ENCODE data around the gene DOCK9.
A peak's percentile ranks its signal among the peaks of the same experiment; 100 is the strongest.

Gene DOCK9

DNA sequence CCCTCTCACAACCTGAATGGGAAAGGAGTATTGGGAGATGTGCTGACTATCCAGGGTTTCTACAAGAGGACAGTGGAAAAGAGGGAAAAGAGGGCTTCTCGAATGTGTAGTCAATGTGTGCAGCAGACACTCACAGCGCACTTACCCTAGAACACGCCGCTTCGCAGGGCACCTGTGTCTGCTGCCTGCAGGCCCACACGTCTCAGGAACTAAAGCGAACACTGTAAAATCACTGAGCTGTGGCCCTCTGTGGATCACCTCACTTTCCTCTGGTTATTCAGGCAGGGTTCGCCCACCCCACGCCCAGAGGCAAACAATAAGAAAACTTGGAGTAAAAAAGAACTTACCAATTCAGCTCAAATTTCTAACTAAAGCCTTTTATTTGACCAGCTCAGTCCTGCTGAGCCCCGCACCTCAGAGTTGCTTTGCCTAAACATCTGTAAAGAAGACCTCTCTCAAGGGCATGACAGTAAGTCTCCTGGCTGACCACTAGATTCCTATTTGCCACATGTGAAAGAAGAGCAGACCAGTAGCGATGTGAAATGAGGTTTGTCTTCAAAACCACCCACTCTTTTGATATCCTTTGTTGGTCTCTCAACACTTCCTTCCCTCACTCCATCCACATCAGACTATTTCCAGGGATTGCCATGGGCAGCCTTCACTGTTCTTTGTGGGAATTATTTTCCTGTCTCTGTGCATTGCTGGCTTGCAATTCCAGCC, 19.3 kb upstream of the DOCK9 start:
- no peak for DNase-seq

GRCh38 chr13:98996046-98996445, 18.2 kb upstream of the DOCK9 start:
- DNase-seq, result no peak

DNA sequence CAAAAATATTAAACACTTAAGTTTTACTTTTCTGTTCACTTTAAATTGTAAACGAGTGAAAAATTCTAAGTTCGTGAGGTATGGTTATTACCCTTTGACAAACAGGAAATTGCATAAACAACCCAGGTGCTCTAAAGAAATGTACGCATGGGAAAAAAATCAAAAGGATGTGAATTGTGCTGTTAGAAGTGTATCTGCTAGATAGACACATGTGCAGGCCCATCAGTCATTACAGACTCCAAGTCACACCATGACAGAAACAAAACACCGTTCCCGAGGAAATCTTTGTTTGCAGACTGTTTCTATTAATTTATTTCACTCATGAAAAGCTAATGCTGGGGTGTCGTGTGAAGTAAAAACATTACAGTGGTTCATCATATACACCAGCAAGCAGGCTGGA, 17.0 kb upstream of the DOCK9 start:
- no peak for DNase-seq

GRCh38 chr13:98994080-98994479, 16.2 kb upstream of the DOCK9 start:
- DNase-seq, result no peak

DNA sequence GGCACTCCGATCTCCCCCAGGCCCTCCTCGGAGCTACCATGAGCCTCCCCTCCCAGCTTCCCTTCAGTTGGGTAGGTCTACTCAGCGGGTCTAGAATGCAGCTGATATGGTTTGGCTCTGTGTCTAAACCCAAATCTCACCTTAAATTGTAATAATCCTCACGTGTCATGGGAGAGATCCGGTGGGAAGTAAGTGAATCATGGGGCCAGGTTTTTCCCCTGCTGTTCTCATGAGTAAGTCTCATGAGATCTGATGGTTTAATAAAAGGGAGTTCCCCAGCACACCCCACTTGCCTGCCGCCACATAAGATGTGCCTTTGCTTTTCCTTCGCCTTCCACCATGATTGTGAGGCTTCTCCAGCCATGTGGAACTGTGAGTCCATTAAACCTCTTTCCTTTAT, 14.5 kb upstream of the DOCK9 start:
- DNase-seq, result no peak

- no peak for DNase-seq
Observed at GRCh38 chr13:98990701-98991100, 12.8 kb upstream of the DOCK9 start.

DNA sequence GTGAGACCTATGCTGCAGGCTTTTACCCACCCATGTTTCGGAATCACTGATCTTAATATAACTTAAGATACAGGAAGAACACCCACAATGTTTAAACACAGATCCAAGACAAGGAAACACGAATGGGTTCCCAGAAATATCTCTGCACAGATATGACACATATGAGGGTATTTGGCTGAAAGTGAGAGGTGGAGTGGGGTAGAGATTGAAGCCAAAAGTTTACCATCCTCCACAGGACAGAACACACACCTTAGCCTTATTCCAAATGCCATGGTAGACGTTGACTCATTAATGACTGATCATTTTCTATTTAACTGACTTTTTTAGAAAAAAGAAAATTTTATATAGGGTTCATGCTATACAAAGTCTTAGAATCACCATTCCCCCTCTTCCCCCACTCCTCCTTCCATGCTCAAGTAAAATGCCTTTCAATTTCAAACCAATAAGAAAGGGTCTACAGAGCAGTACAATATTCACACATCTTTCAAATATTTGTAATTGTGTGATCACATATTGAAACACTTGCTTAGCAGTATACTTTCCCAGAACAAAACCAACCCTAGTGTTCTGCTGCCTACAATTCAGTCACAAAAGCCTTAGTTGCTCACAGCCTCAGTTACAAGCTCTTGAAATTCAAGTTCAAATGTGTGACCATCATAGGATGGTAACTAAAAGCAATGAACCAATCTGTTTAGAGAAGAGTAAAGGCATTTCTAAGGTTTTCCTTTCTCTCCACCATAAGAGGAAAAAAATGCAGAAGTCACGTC, 11.8 kb upstream of the DOCK9 start:
- DNase-seq, result no peak

DNA sequence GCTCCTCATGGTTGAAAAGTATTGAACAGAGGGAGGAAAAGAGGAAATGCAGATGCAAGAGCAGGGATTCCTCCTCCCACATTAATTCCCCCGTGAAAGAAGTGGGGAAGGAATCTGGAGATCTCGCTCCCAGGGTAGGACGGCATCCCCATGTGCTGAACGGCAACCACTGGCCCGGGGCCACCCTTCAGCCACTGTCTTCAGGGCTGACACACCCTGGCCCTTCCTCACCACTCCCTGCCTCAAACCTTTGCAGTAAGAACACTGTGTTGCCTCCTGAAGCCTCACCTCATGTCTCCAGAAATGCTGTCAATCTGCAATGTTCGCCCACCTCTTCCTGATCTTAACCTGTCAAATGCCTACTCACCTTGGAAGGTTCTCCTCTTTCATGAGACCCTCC, 10.9 kb upstream of the DOCK9 start:
- DNase-seq, result no peak

DNA sequence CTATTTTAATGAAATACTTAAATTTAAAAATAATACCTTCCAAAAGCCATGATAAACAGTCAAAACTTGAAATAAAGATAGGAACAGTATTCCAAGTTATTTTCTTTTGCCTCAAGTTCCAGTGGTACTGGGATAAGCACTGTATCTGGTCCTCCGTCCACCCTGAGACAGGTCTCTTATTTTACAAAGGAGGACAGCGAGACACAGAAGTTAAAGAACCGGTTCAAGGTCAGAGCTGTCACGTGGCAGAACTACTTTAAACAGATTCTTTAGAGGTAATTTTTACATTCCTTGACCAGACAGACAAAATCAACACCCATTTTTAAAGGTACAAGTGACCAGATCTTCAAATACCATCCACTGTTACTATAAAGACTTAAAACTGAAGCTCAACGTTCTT, 10.4 kb upstream of the DOCK9 start:
- no peak for DNase-seq

DNA sequence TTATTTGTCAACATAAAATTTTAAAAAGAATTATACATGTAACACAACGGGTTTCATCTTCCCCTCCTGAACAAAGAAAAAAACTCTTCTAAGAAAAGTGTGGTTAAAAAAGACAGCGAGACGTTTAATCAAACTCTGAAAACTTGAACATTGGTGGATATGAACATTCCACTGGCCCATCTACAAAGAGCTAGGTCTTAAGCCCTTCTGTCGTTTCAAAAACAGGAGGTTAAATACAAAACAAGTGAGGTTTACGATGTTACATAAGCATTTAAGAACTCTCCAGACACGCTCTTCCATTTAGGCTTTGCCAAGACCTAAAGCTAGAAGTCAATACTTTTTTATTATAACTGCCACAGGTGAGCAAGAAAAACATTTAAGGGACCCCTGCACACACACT, 9.4 kb upstream of the DOCK9 start:
- DNase-seq, result no peak

DNA sequence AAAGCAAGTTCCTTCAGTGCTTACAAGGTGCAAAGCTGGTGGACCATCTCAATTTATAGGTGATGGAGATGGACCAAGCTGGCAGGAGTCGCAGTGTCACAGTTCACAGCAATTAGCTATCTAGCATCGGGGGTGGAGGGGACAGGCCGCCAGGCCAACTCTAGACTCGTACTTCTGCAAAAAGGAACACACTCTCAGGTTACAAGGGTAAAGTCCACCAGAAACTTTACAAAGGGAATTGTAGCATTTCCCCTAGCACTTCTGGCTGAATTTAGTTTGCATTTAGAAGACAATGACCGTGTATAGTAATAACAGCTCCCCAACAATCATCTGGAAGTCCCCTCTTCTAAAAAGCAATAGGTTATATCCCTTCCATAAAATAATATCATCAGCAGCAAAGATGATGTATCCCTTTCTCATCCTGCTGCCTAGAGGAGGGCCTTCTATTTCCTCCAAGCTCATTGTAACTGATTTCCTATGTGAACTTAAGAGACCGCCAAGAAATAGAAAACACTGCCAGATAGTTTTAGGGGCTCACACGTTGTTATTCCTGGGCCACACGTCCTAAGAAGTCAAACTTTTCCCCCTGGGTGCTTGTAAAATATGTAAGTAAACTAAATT, 8.5 kb upstream of the DOCK9 start:
- DNase-seq, result no peak

DNA sequence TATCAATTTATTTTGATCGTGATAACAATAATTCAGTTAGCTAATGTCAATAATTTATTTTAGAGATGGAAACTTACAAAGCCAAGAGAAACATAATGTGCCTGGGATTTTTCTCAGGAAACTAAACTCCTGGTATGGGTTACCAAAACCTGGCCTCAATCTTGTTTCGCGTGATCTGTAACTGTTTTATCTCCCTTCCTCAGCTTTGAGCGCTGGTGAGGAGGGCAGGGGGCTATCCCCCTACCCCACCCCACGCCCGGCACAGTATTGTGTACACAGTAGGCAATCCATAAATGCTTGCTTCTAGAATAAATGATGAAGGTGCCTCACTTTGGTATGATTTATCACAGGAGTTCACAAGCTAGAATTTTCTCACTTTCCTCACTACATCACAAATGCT, 7.7 kb upstream of the DOCK9 start:
- DNase-seq, result no peak

- DNase-seq, result no peak
Observed at GRCh38 chr13:98984983-98985382, 7.1 kb upstream of the DOCK9 start.

DNA sequence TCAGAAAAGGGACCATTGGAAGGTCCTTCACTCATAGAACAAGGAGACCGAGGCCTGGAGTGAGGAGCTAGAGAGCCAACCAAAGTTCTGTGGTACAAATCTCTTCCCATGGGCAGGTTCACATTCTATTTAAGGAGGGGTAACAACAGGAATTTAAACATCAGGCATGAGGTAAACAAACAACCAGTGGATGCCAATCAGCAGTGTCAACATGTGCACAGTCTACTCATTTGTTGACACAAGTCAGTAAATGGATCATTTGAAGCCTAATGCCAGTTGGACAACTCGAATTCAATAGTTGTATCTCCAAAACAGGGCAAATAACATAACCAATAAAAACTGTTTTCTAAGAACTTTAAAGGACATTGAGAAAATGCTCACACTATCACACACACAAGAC, 6.3 kb upstream of the DOCK9 start:
- peak; percentile 15 for DNase-seq

DNA sequence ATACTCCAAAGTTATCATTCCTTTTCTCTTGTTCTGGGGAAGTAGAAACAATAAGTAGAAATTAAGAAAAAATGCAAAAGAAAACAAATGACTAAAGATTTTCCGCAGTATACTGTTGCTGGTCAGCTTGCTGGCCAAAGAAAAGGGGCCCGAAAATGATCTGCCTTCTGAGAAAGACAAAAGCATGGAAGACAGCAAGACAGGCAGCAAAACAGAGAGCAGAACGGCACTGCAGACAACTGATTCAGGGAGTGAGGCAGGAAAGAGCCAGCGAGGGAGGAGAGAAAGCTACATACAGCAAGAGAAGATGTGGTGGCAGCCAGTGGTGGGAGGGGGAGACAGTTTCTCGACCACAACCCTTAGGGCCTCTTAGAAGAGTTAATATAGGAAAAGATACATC, 5.3 kb upstream of the DOCK9 start:
- no peak for DNase-seq

DNA sequence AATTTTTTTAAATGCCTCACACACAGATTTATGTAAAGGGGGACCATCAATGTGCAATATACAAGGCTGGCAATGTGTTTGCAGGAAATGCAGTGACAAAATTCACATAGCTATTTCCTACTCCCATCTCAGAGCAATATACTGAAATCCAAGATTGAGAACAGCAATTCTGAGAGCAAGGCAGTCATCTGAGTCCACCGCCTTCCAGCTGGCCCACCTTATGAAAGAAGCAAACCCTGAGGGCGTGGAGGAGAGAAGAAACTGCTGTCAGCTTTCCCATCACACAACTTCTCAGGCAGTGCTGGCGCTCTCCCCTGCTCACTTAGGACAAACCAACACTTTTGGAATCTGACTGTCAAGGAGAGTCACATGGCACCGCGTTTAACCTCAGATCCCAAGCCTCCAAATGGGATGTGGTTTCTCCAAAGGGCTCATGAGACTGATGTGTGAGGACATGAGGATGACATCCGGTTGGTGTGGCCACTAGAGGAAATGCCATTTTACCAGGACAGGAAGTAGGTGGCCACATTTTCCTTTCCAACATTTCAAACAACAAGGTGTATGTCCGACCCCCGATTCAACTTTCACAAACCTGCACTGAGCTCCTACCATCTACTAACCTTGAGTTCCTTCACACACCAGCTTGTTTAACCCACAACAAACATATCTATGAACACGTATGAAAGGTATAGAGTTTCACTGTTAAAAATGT, 3.7 kb upstream of the DOCK9 start:
- DNase-seq, result no peak

- no peak for DNase-seq
Observed at GRCh38 chr13:98979012-98979660, 1.3 kb upstream of the DOCK9 start.

DNA sequence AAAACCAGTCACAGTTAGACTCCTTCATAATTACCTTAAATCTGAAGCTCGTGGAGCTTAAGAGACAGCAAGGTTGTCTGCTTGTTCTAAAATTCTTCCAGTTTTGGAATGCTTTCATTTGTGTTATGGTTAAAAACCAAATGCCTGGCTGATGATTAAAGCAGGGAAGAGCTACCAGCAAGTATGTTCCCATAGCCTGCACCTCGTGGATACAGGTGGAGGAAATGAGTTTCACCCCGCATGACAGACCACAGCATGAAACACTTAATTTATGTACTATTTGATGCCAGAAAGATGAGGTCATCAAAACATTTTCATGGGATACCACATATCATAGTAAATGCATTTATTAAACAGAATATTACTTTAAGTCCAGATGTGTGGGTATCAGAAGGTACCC, 416 bp upstream of the DOCK9 start:
- no peak for DNase-seq

GRCh38 chr13:98976941-98977340, 923 bp downstream of the DOCK9 start:
- DNase-seq, result no peak

- DNase-seq, result no peak
Observed at GRCh38 chr13:98976338-98976737, 1.5 kb downstream of the DOCK9 start.

GRCh38 chr13:98975822-98976261, 2.0 kb downstream of the DOCK9 start:
- no peak for DNase-seq

DNA sequence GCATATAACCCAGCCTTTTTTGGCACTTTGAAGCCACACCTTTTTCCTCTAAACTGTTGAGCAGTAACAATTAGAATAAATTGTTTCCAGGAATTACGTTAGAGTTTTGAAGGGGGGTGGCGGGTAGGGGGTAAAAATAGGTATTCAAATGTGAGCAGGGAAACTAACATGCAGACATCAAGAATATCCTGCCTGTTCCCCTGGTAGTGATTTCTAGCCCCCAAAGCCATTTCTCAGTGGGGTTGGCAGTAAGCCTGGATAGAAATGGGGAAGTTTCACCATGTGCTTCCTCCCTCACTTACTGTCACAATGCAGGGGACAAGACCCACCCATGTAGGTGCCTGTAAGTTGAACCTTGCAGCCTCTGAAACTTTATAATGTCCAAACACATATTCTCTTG, 3.8 kb downstream of the DOCK9 start:
- DNase-seq, result no peak

GRCh38 chr13:98972627-98973026, 5.2 kb downstream of the DOCK9 start:
- no peak for DNase-seq

All from NCI-H2029 (cell line).